Dedifferentiated amniotic fluid mesenchymal stem cell (primary cell): ENCODE data around the gene FNDC3A.
A peak's percentile ranks its signal among the peaks of the same experiment; 100 is the strongest.

ENCODE experiments used
- DNase-seq: peaks from one replicate; pipeline ENCODE4 v3.0.0-alpha.2; 2016; ENCODE audit errors: extremely low spot score

Gene FNDC3A, protein sequence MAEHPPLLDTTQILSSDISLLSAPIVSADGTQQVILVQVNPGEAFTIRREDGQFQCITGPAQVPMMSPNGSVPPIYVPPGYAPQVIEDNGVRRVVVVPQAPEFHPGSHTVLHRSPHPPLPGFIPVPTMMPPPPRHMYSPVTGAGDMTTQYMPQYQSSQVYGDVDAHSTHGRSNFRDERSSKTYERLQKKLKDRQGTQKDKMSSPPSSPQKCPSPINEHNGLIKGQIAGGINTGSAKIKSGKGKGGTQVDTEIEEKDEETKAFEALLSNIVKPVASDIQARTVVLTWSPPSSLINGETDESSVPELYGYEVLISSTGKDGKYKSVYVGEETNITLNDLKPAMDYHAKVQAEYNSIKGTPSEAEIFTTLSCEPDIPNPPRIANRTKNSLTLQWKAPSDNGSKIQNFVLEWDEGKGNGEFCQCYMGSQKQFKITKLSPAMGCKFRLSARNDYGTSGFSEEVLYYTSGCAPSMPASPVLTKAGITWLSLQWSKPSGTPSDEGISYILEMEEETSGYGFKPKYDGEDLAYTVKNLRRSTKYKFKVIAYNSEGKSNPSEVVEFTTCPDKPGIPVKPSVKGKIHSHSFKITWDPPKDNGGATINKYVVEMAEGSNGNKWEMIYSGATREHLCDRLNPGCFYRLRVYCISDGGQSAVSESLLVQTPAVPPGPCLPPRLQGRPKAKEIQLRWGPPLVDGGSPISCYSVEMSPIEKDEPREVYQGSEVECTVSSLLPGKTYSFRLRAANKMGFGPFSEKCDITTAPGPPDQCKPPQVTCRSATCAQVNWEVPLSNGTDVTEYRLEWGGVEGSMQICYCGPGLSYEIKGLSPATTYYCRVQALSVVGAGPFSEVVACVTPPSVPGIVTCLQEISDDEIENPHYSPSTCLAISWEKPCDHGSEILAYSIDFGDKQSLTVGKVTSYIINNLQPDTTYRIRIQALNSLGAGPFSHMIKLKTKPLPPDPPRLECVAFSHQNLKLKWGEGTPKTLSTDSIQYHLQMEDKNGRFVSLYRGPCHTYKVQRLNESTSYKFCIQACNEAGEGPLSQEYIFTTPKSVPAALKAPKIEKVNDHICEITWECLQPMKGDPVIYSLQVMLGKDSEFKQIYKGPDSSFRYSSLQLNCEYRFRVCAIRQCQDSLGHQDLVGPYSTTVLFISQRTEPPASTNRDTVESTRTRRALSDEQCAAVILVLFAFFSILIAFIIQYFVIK

DNA sequence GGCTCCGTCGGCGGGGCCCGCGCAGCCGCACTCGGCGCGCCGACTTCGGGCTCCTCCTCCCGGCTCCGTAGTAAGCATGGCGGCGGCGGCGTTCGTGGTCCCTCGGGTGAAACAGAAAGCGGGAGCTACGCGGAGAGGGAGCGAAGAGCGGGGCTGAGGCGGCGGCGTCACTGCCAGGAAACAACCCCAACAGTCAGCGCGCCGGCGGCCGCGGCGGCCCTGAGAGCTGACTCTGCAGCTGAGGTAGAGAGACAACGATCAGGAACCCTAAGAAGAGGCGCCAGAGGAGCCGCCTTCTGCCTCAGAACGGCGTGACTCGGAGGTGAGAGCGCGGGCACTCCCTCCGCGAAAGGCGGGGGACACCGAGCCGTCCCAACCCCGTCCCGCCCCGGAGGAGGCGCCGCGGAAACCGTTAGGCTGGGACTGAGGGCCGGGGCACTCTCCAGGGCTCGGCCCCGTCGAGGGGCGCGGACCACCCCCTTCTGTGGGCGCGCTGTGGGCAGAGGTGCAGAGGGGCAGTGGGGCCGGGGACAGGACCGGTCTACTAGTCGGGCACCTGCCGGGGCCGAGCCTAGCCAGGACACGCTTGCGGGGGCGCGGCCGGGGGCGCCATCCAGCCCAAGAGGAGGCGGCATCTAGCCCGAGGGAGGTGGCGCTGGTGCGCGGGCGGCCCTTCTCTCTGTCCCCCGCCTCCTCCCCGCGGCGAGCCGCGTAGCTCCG lies at the start of gene FNDC3A:
Gene FNDC3A (plus strand): TSS at position 57 of the 720 bp plus-strand sequence. CDS start 30,279 bp downstream, outside the sequence.
- DNase-seq, result peak; percentile 83

DNA sequence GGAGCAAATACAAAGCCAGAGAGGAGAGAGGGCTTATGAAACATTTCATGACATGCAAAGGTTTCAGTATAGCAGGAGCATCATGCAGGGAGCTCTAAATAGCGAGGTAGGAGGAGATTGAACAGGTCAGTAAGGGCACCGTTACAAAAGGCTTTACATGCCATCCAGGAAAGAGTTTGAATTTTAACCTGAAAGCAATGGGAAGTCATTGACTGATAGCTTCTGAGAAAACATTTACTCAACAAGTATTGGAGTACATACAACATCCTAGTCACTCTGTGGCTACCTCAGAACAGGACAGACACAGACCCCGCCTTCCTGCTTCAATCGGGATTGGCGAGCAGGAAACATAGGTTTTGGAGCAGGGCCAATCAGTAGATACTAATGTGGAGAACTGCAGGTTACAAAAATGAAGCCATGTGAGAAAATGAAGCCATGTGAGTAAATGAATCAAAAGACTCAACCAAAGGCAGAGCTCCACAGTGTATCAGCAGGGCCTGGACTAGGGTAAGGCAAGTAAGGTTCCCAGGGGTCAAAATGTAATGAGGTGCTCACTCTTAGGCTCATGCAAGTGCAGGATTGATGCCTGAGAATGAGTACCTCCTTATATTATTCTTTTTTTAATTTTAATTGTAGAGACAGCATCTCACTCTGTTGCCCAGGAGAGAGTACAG lies 46.8 kb upstream of the FNDC3A start:
- DNase-seq, result no peak

DNA sequence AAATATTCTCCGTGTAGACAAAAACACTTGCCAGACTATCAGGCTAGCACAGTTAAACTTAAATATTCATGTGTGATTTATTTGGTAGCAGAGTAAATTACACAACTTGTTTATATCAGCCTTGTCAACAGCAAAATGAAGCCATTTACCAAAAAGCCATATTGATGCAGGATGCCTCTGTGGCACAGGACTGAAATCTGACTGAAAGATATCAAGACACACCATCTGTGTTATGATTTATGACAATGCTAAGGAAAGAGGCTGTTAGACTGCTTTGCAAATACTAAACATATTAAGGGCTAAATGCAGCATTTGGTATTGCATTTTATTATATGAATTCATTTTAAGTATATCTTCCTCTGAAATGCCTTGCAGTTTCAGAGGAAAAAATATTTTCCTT lies 44.8 kb upstream of the FNDC3A start:
- no peak for DNase-seq

DNA sequence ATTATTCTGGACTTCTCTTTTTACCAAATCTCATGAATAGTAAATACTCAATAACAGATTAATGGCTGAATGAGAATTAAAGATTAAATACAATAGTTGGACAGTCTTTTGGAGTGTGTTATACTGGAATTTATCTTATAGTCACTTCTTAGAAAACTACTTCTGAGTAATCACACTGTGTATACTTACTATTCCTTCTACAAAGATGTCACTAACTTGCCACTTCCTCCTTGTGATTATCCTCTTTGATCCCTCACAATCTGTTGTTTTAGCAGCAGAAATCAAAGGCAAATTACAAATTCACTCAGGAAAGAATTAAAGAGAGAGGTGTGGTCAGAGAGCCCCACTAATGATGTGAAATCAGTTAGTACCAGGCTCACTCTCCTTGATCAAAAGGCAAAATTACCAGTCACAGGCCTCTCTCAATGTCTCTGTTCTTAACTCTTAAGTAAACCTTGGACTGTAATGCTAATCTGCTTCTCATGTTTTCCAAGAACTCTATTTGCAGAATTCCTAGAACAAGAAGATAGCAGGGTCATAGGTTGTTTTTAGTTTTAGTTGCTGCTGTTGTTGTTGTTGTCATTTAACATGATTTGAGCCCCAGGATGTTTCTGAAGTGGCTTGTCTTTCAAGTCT lies 37.3 kb upstream of the FNDC3A start:
- peak; percentile 13 for DNase-seq

DNA sequence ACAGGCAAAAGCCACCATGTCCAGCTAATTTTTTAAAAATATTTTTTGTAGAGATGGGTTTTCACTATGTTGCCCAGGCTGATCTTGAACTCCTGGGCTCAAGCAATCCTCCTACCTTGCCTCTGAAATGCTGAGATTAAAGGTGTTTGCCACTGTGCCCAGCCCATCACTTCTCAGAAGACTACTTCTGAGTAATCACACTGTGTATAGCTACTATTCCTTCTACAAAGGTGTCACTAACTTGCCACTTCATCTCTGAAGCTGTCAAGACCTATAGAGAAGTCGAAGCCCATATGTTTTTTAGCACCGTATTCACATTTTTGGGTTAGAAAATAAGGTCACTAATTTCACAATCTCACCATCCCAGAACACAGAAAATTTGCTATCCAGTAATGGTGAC lies 36.0 kb upstream of the FNDC3A start:
- peak; percentile 6 for DNase-seq

DNA sequence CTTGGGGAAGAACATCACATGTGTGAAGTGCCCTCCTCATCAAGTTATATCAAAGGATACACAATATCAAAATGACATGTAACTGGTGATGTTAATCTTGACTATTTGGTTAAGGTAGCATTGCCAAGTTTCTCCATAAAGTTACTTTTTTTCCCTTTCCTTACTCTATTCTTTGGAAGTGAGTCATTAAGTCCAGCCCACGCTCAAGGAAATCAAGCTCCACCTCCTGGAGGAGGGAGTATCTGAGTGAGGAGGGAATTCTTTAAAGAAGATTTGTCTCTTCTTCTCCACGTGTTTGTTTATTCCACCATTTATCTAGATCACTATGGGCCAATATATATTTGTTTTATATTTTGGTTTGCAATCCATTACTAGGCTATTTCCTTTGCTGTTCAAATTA lies 33.6 kb upstream of the FNDC3A start:
- peak; percentile 15 for DNase-seq

DNA sequence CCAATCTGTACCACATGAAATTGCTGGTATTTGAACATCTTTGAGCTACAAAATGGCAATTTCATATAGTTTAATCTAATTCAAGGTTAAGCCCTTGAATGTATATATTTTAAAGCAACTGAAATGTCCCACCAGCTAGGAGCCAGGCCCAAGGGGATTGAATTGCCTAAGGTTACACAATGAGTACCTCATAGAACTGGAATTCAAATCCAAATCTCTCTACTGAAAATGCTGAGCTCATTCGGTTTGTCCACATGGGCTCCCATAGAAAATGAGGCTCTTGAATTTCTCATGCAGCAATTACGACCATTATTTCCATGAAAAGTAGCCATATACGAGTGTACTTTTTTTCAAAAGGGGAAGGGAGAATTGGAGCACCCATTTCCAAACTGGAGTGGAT lies 31.5 kb upstream of the FNDC3A start:
- DNase-seq, result peak; percentile 11

DNA sequence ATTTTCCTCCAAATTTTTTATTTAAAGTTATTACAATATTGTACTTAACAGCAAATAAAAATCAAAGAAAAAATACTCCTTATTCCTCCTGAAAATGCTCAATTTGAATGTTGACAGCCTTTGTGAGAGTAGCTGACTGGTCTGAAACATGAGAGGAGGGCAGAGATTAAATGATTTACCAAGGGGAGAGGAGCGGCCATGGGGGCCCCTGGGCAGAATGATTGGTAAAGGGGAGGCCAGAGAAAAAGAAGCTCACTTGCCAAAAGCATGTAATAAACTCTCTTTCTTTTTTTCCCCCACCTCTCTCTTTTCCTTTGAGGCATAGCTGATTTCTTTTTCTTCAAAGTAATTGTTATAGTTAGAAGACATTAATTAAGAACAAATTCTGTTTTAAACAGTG lies 30.1 kb upstream of the FNDC3A start:
- DNase-seq, result peak; percentile 11

DNA sequence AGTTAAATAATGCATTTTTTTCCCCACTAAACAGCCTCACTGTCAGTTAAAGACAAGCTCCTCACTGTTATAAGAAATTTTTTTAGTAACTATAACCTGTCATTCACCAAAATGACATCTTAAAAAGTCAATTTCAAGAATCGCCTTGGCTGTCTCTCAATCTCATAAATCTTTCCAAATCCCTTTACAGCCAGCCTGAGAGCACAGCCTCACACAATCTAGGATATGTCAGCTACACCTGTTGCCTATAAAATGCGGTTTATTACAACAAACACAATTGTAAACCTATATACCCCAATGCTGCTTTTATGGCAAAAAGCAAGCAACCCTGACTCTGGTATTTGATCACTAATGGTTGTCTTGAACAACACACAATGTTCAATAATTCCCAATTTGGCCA lies 29.5 kb upstream of the FNDC3A start:
- no peak for DNase-seq

DNA sequence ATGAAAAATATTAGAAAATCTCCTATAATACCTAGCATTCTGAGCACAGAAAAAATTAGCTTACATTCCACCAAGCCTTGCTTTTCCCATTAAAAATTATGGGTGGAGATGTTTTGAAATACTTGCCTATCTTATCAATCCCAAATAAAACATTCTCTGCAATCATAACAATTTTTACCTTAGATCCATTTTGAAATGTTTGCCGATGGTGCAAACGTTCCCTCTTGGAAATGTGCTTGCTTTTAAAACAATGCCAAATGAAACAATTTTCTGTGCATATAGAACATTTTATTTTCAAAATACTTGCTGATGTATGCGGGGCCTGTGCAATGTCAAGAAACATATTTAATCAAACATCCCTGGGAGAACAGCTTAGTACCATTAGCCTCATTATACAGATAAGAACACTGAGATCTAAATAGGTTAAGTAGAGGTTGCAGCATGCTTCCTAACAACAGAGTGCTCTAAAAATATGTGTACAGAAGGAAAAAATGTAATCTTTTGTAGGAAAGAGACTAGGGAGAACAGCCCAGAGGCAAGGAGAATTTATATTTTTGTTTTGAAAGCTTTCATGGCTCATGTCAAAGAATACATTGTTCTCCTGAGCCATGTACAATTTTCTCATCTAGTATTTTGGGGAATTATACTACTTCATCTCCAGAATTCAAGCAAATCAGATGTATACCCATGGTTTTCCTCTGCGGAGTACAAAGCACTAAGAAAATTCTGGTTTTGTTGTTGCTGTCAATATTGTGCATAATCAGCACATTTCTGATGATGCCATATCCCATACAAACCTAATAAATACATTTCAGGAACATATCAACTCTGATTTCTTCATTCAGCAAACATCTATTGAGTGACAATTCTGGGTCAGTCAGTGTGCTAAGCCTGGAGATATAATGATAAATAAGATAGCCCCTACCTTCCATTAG lies 25.9 kb upstream of the FNDC3A start:
- peak; percentile 6 for DNase-seq

DNA sequence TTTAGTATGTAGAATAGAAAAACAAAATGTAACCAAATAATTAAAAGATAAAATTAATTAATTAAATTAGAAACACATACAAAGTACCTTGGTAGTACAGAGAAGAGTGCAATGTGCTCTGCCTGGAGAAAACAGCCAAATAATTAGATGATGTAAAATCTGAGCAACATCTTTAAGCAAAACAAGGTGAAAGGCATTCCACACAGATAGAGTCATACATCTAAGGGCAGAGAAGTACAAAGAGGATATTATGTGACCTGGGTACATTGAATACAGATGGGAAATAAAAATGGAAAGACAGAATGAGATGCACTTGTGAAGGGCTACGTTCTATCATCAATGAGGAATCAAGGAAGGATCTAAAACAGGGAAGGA lies 25.2 kb upstream of the FNDC3A start:
- peak; percentile 13 for DNase-seq

DNA sequence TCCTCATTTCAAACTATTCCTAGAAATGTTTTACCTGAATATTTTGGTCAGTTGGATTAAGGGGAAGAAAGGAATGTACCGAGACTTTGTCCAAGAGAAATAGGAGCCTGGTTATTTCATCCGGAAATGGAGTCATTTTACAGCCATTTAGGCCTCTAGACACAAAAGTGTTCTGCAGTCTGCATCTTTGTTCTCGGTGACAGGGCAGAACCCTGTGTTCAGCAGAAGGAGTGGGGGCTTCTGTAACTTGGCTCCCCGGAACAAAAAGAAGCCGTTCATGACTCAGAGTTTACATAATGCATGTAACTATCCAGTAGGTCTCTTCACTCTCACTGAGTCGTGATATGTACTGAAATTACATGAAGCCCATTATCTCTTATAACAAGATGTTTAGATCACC lies 21.6 kb upstream of the FNDC3A start:
- peak; percentile 14 for DNase-seq

DNA sequence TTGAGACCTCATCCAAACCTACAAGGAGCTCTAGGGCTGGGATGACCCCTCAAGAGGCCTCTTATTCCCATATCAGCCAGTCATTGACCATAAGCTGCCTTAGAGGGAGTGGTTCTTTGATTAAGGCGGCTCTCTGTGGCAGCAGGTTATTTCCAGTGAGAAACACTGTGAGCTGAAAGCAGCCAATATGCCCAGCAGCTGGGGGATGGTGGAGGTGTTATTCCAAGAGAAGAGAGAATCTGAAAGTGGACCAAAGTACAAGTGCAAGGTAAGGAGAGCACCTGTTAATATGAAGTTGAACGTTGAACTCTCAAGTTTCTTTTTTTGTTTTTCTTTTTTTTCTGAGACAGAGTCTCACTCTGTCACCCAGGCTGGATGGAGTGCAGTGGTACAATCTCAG lies 20.2 kb upstream of the FNDC3A start:
- DNase-seq, result no peak

DNA sequence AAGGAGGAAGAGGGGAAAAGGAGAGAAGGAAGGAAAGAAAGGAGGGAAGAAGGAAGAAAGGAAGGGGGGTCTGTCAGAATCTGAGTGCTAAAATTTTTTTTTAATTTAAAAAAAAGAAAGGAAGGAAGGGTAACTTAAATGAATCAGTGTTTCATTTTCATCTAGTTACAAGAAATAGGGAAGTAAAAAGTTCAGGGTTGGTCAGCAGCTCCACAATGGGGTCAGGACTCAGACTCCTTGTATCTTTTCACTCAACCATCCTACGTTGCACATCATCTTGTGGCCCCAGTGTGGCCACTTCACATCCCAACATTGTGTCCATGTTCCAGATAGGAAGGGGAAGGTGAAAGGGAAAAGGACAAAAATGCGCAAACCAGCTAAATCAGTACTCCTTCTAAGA lies 14.3 kb upstream of the FNDC3A start:
- DNase-seq, result no peak

DNA sequence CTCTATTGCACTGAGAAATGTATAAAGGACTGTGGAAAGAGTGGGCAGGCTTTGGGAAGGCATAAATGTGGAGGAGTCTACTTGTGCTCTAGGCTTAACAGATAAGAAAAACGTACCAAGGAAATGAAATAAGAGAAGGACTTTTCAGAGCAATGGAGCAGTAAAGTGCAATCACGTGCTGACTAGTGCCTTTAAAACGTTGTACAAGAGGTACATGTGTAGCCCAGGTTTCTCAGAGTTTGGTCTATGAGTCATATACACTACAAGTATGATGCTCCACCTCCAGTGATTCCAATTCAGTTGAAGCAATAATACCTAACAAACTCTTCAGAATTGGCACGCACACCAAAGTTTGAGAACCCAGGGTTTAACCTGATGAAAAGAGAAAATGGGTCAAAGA lies 13.4 kb upstream of the FNDC3A start:
- no peak for DNase-seq

DNA sequence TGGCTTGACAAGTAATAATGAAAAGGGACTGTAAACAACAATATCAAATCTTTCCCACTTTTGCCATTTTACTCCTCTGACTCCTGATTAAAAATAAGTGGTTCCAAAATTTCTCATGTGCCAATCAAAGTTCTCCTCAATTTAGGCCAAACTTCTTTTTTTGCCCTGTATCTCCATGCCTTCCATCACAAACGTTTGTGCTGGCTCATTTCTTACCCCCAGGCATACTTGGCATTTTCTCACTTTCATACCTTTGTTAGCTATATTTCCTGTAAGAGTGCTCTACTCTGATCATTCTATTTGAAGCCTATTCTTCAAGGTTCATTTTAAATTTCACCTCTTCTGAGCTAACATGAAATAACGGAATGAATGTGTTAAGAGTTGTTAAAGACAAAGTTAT lies 10.0 kb upstream of the FNDC3A start:
- no peak for DNase-seq

DNA sequence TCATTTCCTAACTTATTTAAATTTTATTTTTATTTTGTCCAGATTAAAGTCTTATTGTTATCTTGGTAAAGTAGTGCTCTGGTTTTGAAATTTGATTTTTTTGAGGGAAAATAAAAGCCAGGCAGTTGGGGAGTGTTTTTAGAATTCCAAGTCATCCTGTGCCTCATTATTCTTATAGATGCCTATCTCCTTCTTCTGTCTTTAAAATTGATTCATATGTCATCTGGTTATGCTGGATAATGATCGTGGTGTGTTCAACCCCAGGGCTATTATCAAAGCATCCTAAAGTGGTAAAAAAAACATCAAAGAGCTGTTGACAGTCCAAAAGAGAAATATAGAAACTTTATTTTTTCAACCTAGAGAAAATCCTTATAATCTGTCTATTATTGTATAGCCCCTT lies 6.0 kb upstream of the FNDC3A start:
- DNase-seq, result no peak

DNA sequence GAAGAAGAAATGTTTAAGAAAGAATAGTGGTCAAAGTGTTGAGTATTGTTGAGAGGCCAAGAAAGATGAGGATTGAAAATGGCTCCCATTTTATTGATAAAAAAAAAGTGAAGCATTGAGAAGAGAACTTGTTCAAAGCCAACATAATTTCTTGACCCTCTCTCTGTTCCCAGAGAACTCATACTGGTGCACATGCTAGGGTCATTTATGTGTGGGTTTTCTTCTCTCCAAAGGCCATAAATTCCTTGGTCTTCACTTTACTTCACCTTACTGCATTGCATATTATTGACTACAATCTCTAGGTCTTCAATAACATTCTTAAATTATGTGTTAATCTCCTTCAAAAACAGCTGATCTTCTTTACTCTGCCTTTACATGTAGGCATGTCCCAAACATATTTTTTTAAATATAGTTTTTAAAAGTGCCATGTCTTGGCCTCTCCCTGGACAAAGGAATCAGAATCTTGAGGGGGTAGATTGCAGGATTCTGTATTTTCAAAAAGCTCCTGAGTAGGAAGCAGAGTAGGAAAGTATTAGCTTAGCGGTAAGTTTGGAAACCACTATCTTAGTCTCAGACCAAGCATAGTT lies 1.8 kb upstream of the FNDC3A start:
- no peak for DNase-seq
